ENCODE measurements around the gene MEG3. TPM values are rescaled to one million over a fixed set of nuclear protein-coding genes. Genes with fewer than 3 reads are reported as not detected.

The MEG3 gene
- total and polyA plus RNA-seq, 4 donors = 250 to 1,152 (median 532) TPM

DNA sequence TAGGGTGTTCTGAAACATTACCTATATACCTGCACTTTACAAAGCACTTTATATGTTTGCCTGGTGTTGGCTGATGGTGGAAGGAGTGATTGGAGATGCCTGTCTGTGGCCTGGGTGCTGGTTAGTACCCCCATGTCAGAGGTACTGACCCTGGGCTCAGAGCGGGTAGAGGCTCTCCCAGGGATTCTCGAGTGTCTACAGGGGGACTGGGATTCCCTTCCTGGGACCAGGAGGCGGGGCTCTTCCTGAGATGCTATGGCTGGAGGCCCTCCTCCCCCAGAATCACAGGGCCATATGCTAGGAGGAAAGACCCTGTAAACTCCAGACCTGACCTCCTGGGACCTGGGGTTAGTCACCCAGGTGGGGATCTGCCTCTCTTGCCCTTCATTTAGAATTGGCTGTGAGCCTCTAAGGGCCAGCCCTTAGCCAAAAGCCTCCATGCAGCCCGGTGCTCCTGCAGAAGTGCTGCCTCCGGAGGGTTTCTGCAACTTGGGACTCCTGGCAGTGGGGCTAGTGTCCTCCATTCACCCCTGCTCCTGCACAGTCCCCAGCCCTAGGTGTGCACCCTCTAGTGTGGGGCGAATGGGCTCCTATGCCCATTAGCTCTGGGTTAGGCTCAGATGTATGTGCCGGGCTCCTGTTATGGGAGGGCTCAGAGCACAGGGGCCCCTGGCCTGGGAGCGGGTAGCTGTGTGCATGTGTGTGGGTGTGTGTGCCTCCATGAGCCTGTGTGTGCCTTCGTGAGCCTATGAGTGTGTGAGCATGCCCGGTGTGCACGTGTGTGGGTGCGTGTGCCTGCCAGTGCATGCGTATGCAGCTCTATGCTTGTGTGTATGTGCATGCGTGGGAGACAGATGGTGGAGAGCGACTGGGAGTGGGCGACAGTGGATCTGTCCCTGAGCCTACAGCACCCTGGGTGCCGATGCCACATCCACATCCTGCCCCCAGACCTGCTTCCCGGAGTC, 41.0 kb downstream of the MEG3 start:
- 92% methylated on average over 14 of the region's 18 CpGs for WGBS (ENCODE audit: insufficient coverage)
- DNase-seq (ENCODE audit: low read depth in 4 of 6, low spot score in 6 of 6) = no peak
- H3K36me3 ChIP-seq (ENCODE audit: control insufficient read depth, insufficient read depth, low read length) = peaks cover 39% of the 10 kb centered on the region
- no peak overlapping the region for H3K4me3 ChIP-seq (ENCODE audit: low read depth, low read length)
- no peaks in the 10 kb centered on the region for H3K9me3 ChIP-seq (ENCODE audit: control insufficient read depth, insufficient read depth, low read length)
- H3K27ac ChIP-seq (ENCODE audit: low read depth, low read length) = no peak overlapping the region
- peaks cover 19% of the 10 kb centered on the region for H3K4me1 ChIP-seq (ENCODE audit: control insufficient read depth, insufficient read depth, low read length)
- H3K27me3 ChIP-seq (ENCODE audit: control insufficient read depth, insufficient read depth, low read length) = no peaks in the 10 kb centered on the region

DNA sequence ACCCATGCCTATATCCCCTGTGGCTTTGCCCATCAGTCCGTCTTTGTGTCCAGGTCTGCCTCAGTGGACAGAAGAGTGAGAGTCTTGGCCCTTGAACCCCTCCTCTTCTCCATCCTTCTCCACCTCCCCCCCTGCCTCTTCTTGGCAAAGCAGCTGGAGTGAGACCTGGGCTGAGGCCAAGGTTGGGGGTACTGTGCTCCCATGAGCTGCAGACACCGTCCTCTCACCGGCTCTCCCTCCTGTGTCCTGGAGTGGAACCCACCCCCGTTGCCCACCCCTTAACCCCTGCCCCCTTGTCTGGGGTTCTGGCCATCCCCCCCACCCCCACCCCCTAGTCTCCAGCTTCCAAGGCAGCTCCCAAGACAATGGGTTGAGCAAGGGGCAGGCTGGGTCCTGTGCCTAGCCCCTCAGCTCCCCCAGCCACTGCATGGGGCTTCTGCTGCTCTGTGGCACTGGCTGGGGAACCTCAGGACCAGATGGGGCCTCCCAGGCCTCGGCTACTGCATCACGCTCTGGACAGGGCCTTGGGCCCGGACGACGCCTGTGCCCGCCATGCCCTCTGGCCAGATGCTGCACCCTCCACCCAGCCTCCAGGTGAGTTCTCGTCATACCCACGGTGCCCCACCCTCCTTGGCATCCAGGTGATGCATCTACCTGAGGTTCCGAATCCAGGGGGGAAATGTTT, 41.9 kb downstream of the MEG3 start:
- 95% methylated on average over 10 of the region's 13 CpGs for WGBS (ENCODE audit: insufficient coverage)

DNA sequence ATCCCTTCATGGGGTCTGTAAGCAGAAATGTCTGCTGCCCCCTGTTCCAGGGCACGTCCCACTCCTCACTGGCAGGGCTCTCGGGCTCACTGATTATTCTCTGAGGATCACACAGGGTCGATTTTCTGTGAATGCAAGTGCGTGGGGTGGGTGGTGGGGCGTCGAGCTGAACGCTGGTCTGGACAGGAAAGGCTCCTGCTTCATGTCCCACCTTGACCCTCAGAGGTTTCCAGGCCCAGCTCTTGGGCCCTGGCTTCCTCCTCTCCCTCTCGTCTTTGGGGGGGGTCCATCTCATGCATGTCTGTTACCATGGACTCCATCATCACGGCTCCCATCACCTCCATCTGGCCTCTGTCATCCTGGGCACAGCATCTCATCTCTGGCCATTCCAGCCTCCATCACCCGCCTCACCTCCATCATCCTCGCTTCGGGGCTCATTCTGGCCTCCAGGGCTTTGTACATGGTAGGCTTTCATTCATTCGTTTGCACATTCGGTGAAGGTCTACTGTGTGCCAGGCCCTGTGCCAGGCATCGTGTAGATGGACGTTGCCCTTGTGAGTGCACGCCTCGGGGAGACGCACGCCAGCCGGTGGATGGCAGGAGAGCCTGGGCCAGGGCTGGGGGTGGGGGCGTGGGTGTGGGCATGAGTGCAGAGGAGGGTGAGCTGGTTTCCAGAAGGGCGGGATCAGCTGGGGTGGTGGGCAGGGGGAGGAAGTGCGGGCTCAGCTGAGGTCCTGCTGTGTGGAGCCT, 42.9 kb downstream of the MEG3 start:
- no peak overlapping the region for H3K4me3 ChIP-seq (ENCODE audit: low read depth, low read length)
- DNase-seq (ENCODE audit: low read depth in 4 of 6, low spot score in 6 of 6) = no peak
- 84% methylated on average over 15 of the region's 24 CpGs for WGBS (ENCODE audit: insufficient coverage)
- H3K36me3 ChIP-seq (ENCODE audit: control insufficient read depth, insufficient read depth, low read length) = peaks cover 34% of the 10 kb centered on the region
- H3K9me3 ChIP-seq (ENCODE audit: control insufficient read depth, insufficient read depth, low read length) = no peaks in the 10 kb centered on the region
- peaks cover 19% of the 10 kb centered on the region for H3K4me1 ChIP-seq (ENCODE audit: control insufficient read depth, insufficient read depth, low read length)
- H3K27ac ChIP-seq (ENCODE audit: low read depth, low read length) = no peak overlapping the region
- no peaks in the 10 kb centered on the region for H3K27me3 ChIP-seq (ENCODE audit: control insufficient read depth, insufficient read depth, low read length)

More for the DNA sequence above, 41.9 kb downstream of the MEG3 start:
- no peak overlapping the region for H3K27ac ChIP-seq (ENCODE audit: low read depth, low read length)
- H3K4me1 ChIP-seq (ENCODE audit: control insufficient read depth, insufficient read depth, low read length) = peaks cover 19% of the 10 kb centered on the region
- H3K4me3 ChIP-seq (ENCODE audit: low read depth, low read length) = no peak overlapping the region
- DNase-seq (ENCODE audit: low read depth in 4 of 6, low spot score in 6 of 6) = no peak
- H3K36me3 ChIP-seq (ENCODE audit: control insufficient read depth, insufficient read depth, low read length) = peaks cover 34% of the 10 kb centered on the region
- H3K9me3 ChIP-seq (ENCODE audit: control insufficient read depth, insufficient read depth, low read length) = no peaks in the 10 kb centered on the region
- H3K27me3 ChIP-seq (ENCODE audit: control insufficient read depth, insufficient read depth, low read length) = no peaks in the 10 kb centered on the region

DNA sequence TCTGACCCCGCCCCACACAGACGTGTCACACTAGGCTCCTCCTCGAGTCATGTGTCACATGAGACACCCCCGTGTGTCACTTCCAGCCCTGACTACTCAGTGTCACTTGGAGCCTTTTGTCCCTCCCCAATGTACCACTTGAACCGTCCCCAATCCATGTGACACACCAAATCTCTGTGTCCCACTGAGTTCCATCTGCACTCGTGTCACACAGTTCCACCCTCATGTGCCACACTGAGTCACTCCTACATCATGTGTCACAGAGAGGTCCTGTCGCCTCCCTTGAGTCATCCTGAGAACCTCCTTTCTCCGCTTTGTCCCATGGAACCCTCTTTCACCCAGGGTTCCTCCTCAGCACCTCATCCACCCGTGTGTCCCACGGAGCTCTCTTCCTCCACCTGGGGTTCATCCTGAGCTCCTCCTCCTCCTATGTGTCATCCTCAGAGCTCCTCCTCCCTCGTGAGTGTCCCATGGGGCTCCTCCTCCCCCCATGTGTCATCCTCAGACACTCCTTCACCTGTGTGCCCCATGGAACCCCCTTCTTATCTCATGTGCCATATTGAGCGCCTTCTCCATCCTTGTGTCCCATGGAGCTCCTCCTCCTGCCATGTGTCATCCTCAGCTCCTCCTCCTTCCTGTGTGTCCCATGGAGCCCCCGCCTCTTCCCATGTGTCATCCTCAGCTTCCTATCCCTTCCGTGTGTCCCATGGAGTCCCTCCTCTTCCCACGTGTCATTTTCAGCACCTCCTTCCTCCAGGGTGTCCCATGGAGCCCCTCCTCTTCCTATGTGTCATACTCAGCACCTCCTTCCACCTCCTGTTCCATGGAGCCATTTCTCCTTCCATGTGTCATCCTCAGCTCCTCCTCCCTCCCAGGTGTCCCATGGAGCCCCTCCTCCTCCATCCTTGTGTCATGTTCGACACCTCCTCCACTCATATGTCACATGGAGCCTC, 45.6 kb downstream of the MEG3 start:
- 83% methylated on average over 16 of the region's 16 CpGs for WGBS (ENCODE audit: insufficient coverage)
- Histone ChIP-seq H3K4me1 (ENCODE audit: control insufficient read depth, insufficient read depth, low read length) (peaks cover 16% of the 10 kb centered on the region), H3K27ac (ENCODE audit: low read depth, low read length) (no peak overlapping the region), H3K4me3 (ENCODE audit: low read depth, low read length) (no peak overlapping the region), H3K27me3 (ENCODE audit: control insufficient read depth, insufficient read depth, low read length) (no peaks in the 10 kb centered on the region), H3K9me3 (ENCODE audit: control insufficient read depth, insufficient read depth, low read length) (no peaks in the 10 kb centered on the region), H3K36me3 (ENCODE audit: control insufficient read depth, insufficient read depth, low read length) (peaks cover 37% of the 10 kb centered on the region)
- DNase-seq (ENCODE audit: low read depth in 4 of 6, low spot score in 6 of 6) = no peak

DNA sequence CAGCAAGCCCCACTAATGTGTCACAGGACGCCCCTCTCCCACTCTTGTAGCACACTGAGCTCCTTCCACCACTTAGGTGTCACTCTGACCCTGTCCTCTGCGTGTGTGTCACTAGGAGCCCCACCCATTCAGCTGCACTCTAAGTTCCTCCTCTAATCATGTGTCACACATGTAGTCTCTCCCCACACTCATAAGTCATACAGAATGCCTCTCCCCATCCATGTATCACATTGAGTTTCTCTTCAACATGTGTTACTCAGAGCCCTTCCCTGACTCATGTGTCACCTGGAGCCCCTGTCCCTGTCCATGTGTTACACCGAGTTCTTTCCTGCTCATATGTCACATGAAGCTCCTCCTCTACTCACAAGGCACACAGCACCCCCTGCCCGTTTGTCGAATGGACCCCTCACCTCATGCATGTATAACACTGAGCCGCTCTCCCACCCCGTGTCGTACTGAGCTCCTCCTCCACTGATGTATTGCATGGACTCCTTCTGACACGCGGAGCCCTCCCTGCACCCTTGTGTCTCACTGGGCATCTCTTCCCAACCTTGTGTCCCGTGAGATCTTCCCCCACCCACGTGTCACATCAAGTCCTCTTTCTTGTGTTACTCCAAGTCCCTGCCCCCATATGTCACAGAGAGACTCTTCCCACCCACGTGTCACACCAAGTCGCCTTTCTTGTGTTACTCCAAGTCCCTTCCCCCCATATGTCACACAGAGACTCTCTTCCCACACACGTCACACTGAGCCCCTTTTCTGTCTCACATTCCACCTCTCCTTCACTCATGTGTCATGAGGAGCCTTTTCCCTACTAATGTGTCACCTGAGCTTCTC, 46.6 kb downstream of the MEG3 start:
- Histone ChIP-seq H3K9me3 (ENCODE audit: control insufficient read depth, insufficient read depth, low read length) (no peaks in the 10 kb centered on the region), H3K4me3 (ENCODE audit: low read depth, low read length) (no peak overlapping the region), H3K4me1 (ENCODE audit: control insufficient read depth, insufficient read depth, low read length) (peaks cover 9% of the 10 kb centered on the region), H3K27me3 (ENCODE audit: control insufficient read depth, insufficient read depth, low read length) (no peaks in the 10 kb centered on the region), H3K27ac (ENCODE audit: low read depth, low read length) (no peak overlapping the region), H3K36me3 (ENCODE audit: control insufficient read depth, insufficient read depth, low read length) (peaks cover 29% of the 10 kb centered on the region)
- no peak for DNase-seq (ENCODE audit: low read depth in 4 of 6, low spot score in 6 of 6)
- WGBS (ENCODE audit: insufficient coverage) = 85% methylated on average over 15 of the region's 15 CpGs

DNA sequence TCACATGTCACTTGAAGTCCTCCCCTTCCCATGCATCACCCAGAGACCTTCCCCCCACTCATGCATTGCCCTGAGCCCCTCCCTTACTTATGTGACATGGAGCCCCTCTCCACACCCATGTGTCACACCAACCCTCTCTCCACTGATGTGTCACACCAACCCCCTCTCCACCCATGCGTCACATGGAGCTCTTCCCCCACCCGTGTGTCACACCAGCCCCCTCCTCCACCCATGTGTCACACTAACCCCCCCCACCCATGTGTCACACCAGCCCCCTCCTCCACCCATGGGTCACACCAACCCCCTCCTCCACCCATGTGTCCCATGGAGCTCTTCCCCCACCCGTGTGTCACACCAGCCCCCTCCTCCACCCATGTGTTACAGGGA, 47.2 kb downstream of the MEG3 start:
- H3K4me3 ChIP-seq (ENCODE audit: low read depth, low read length) = no peak overlapping the region
- WGBS (ENCODE audit: insufficient coverage) = 50% methylated on average over 2 of the region's 3 CpGs
- H3K9me3 ChIP-seq (ENCODE audit: control insufficient read depth, insufficient read depth, low read length) = no peaks in the 10 kb centered on the region
- peaks cover 27% of the 10 kb centered on the region for H3K36me3 ChIP-seq (ENCODE audit: control insufficient read depth, insufficient read depth, low read length)
- no peak overlapping the region for H3K27ac ChIP-seq (ENCODE audit: low read depth, low read length)
- no peaks in the 10 kb centered on the region for H3K27me3 ChIP-seq (ENCODE audit: control insufficient read depth, insufficient read depth, low read length)
- DNase-seq (ENCODE audit: low read depth in 4 of 6, low spot score in 6 of 6) = no peak
- peaks cover 9% of the 10 kb centered on the region for H3K4me1 ChIP-seq (ENCODE audit: control insufficient read depth, insufficient read depth, low read length)

DNA sequence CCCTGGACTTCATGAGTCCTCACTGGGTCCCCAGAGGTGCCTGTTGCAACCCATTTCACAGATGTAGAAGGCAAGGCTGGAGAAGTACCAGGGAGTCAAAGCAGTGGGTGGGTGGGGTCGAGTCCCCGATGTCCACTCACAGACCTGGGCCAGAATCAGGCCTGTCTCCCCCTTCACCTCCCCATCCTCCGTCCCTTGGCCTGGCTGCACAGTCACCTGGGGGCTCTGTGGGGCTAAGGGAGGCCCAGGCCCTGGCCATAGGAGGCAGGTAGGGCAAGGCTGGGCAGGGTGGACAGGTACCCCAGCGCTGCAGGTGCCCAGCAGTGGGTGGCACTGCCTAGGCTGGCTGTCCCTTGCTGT, 48.1 kb downstream of the MEG3 start:
- WGBS (ENCODE audit: insufficient coverage) = 100% methylated on average over 2 of the region's 4 CpGs
- Histone ChIP-seq H3K27me3 (ENCODE audit: control insufficient read depth, insufficient read depth, low read length) (no peaks in the 10 kb centered on the region), H3K4me3 (ENCODE audit: low read depth, low read length) (no peak overlapping the region), H3K4me1 (ENCODE audit: control insufficient read depth, insufficient read depth, low read length) (peaks cover 9% of the 10 kb centered on the region), H3K9me3 (ENCODE audit: control insufficient read depth, insufficient read depth, low read length) (no peaks in the 10 kb centered on the region), H3K36me3 (ENCODE audit: control insufficient read depth, insufficient read depth, low read length) (peaks cover 26% of the 10 kb centered on the region), H3K27ac (ENCODE audit: low read depth, low read length) (no peak overlapping the region)
- DNase-seq (ENCODE audit: low read depth in 4 of 6, low spot score in 6 of 6) = no peak

DNA sequence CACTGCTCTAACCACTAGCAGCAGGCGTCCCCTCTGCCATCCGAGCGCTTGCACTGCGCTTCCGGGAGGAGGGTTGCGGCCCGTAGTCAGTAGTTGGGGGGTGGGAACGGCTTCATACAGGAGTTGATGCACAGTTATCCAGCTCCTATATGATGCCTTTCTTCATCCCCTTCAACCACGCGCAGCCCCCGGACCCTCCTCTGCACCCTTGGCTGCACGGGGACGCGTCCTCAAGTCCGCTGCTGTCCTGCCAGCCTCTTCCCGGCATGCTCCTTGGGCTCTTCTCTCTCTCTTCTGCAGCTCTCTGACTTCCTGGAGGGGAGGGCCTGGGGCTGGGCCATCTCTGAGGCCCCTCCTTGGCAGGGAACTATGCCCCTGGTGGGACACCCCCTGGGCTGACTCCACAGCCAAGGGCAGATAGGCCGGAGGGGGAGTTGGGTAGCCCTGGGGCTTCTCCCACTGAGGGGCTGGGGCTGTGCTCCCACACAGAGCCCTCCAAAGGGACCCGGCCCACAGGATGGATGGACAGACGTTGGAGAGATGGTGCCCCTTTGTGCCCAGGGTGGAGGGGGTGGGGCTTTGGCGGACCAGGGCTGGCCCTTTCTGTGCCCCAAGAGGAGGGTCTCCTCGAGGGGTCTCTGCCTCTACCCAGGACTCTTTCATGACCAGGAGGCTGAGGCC, 48.6 kb downstream of the MEG3 start:
- H3K27ac ChIP-seq (ENCODE audit: low read depth, low read length) = no peak overlapping the region
- H3K4me3 ChIP-seq (ENCODE audit: low read depth, low read length) = no peak overlapping the region
- peaks cover 29% of the 10 kb centered on the region for H3K36me3 ChIP-seq (ENCODE audit: control insufficient read depth, insufficient read depth, low read length)
- H3K9me3 ChIP-seq (ENCODE audit: control insufficient read depth, insufficient read depth, low read length) = no peaks in the 10 kb centered on the region
- H3K4me1 ChIP-seq (ENCODE audit: control insufficient read depth, insufficient read depth, low read length) = peaks cover 9% of the 10 kb centered on the region
- H3K27me3 ChIP-seq (ENCODE audit: control insufficient read depth, insufficient read depth, low read length) = no peaks in the 10 kb centered on the region
- DNase-seq (ENCODE audit: low read depth in 4 of 6, low spot score in 6 of 6) = no peak
- WGBS (ENCODE audit: insufficient coverage) = 85% methylated on average over 13 of the region's 21 CpGs
